HG03103 (cell line): ENCODE measurements around the gene THOC2.
"Not testable (repeated sequence)": the region's sequence is repeated elsewhere in the genome, so short reads cannot be mapped to it uniquely, and the experiment has no call there.

Experiments used
- ATAC-seq: cut with Tn5 transposase; IDR thresholded peaks from one replicate; pipeline ENCODE4 v1.9.1; 2021; ENCODE audit warnings: low read depth; ENCODE audit not compliant: unreplicated experiment

The THOC2 gene

GRCh38 chrX:123732670-123733363, at the start of gene THOC2:
THOC2 (minus strand) TSS chrX:123733052; CDS start chrX:123733022, 30 bp downstream.
- peak; percentile 79 for ATAC-seq

GRCh38 chrX:123781786-123782185, 48.9 kb upstream of the THOC2 start:
- not testable (repeated sequence) for ATAC-seq

- ATAC-seq, result no peak
Observed at GRCh38 chrX:123779908-123780396, 47.1 kb upstream of the THOC2 start.

- ATAC-seq, result no peak
Observed at GRCh38 chrX:123773258-123773988, 40.6 kb upstream of the THOC2 start.

GRCh38 chrX:123771449-123772064, 38.7 kb upstream of the THOC2 start:
- ATAC-seq, result no peak

- ATAC-seq, result peak; percentile 95
Observed at GRCh38 chrX:123764967-123765871, 32.4 kb upstream of the THOC2 start.

- ATAC-seq, result not testable (repeated sequence)
Observed at GRCh38 chrX:123759849-123760248, 27.0 kb upstream of the THOC2 start.

GRCh38 chrX:123757794-123758193, 24.9 kb upstream of the THOC2 start:
- ATAC-seq, result not testable (repeated sequence)

- ATAC-seq, result no peak
Observed at GRCh38 chrX:123756320-123756719, 23.5 kb upstream of the THOC2 start.

- ATAC-seq, result no peak
Observed at GRCh38 chrX:123755107-123755506, 22.3 kb upstream of the THOC2 start.

- no peak for ATAC-seq
Observed at GRCh38 chrX:123753656-123754350, 21.0 kb upstream of the THOC2 start.

GRCh38 chrX:123749643-123750042, 16.8 kb upstream of the THOC2 start:
- no peak for ATAC-seq

GRCh38 chrX:123745511-123745910, 12.7 kb upstream of the THOC2 start:
- ATAC-seq, result no peak

- ATAC-seq, result no peak
Observed at GRCh38 chrX:123743312-123743711, 10.5 kb upstream of the THOC2 start.

- no peak for ATAC-seq
Observed at GRCh38 chrX:123742440-123742839, 9.6 kb upstream of the THOC2 start.

GRCh38 chrX:123740536-123740935, 7.7 kb upstream of the THOC2 start:
- ATAC-seq, result no peak

- no peak for ATAC-seq
Observed at GRCh38 chrX:123740006-123740405, 7.2 kb upstream of the THOC2 start.

- no peak for ATAC-seq
Observed at GRCh38 chrX:123739474-123739873, 6.6 kb upstream of the THOC2 start.

GRCh38 chrX:123738378-123738940, 5.6 kb upstream of the THOC2 start:
- no peak for ATAC-seq
